A549 (cell line): ENCODE data around the gene DLG2. TPM values are rescaled to one million over a fixed set of nuclear protein-coding genes. Genes with fewer than 3 reads are reported as not detected.

Experiments
- ATAC-seq, 2 experiments: fragments of 200-7000 bp in 1 of 2; fragments of >200 bp in 1 of 2; cut with Nextera tagmentation in 1 of 2; cut with Tn5 transposase in 1 of 2; 3 replicates each; pipeline versions ENCODE4 v1.8.0 to v1.9.1; 2018 to 2020; ENCODE audit warnings: mild to moderate bottlenecking in 1 of 2, moderate library complexity in 1 of 2
- CTCF ChIA-PET: fragments of 300-600 bp; sonication (Branson Sonifier 250); formaldehyde crosslinking; extraction: SDS; loops from one replicate; lab custom pipeline; 2021; ENCODE audit warnings: antibody characterized with exemption, inconsistent platforms; lab: Yijun Ruan, JAX
- POLR2A ChIA-PET: fragments of 350-600 bp; formaldehyde crosslinking; extraction: SDS; loops from one replicate; lab custom pipeline; 2021; ENCODE audit warnings: antibody characterized with exemption, inconsistent platforms; lab: Yijun Ruan, JAX
- DNase-seq, 2 experiments: peaks; one replicate each; pipeline versions ENCODE4 v3.0.0 to v3.0.0-alpha.2; 2011 to 2016; ENCODE audit warnings: low read depth in 1 of 2, low spot score in 1 of 2
- FAIRE-seq: peaks from 2 replicates; lab custom pipeline; 2011; peaks lifted over from hg19 to GRCh38; lab: Jason Lieb, UNC
- H3K27ac ChIP-seq, 2 experiments: fragments of >200 bp; sonication (Bioruptor Twin); formaldehyde crosslinking; 3 replicates each; pipeline ENCODE4 v1.5.1; 2016 to 2017
- H3K4me1 ChIP-seq: fragments of >200 bp; sonication (Bioruptor Twin); formaldehyde crosslinking; 3 replicates; pipeline ENCODE4 v1.6.1; 2016
- H3K4me2 ChIP-seq: fragments of >200 bp; sonication (Bioruptor Twin); formaldehyde crosslinking; 3 replicates; pipeline ENCODE4 v1.6.1; 2016
- H3K4me3 ChIP-seq: fragments of >200 bp; sonication (Bioruptor Twin); formaldehyde crosslinking; 3 replicates; pipeline ENCODE4 v1.5.1; 2016
- H3K9me3 ChIP-seq: fragments of >200 bp; sonication (Bioruptor Twin); formaldehyde crosslinking; 3 replicates; pipeline ENCODE4 v1.6.1; 2016
- ATOH8 ChIP-seq: fragments of 250-450 bp; sonication (Bioruptor Pico); IDR thresholded peaks from 2 replicates; pipeline ENCODE4 v1.5.0; 2020; ENCODE audit warnings: low read depth, mild to moderate bottlenecking, moderate library complexity
- CBX2 ChIP-seq: fragments of 200-600 bp; sonication (generic); IDR thresholded peaks from 2 replicates; pipeline ENCODE4 v1.6.1; 2016; ENCODE audit warnings: low read depth, mild to moderate bottlenecking, borderline replicate concordance
- CTCF ChIP-seq: fragments of >200 bp; sonication (Bioruptor Twin); formaldehyde crosslinking; IDR thresholded peaks from 3 replicates; pipeline ENCODE4 v1.5.1; 2016
- EHF ChIP-seq: fragments of 250-450 bp; sonication (Bioruptor Pico); IDR thresholded peaks from 2 replicates; pipeline ENCODE4 v1.5.0; 2020; ENCODE audit warnings: mild to moderate bottlenecking
- ESRRA ChIP-seq: fragments of 150-350 bp; IDR thresholded peaks from 2 replicates; pipeline ENCODE4 v1.6.1; 2014; ENCODE audit warnings: mild to moderate bottlenecking, low read length, borderline replicate concordance
- FOSB ChIP-seq: fragments of 250-450 bp; sonication (Bioruptor Pico); IDR thresholded peaks from 2 replicates; pipeline ENCODE4 v1.5.0; 2020; ENCODE audit warnings: mild to moderate bottlenecking, moderate library complexity
- FOSL2 ChIP-seq, 2 experiments: fragments of 450-650 bp in 1 of 2; fragments of >200 bp in 1 of 2; sonication (Bioruptor Twin) in 1 of 2; formaldehyde crosslinking; IDR thresholded peaks; 2 replicates each; pipeline versions ENCODE4 v1.5.0 to v1.6.1; 2016 to 2020; ENCODE audit warnings: mild to moderate bottlenecking in 1 of 2, moderate library complexity in 1 of 2
- HEYL ChIP-seq: fragments of 250-450 bp; sonication (Bioruptor Pico); IDR thresholded peaks from 2 replicates; pipeline ENCODE4 v1.8.0; 2021; ENCODE audit warnings: mild to moderate bottlenecking, moderate library complexity
- HOXB13 ChIP-seq: fragments of 250-450 bp; sonication (Bioruptor Pico); IDR thresholded peaks from 2 replicates; pipeline ENCODE4 v1.5.0; 2020; ENCODE audit warnings: low read depth, mild to moderate bottlenecking, moderate library complexity
- JUN ChIP-seq, 2 experiments: fragments of >200 bp; sonication (Bioruptor Twin); formaldehyde crosslinking; IDR thresholded peaks; 2 replicates in 1 of 2; 3 replicates in 1 of 2; pipeline ENCODE4 v1.6.1; 2016 to 2017
- MAFK ChIP-seq: fragments of 450-650 bp; IDR thresholded peaks from 2 replicates; pipeline ENCODE4 v1.6.1; 2014; ENCODE audit not compliant: partially characterized antibody
- MAX ChIP-seq: IDR thresholded peaks from 2 replicates; pipeline ENCODE4 v1.6.1; 2012
- MAZ ChIP-seq: fragments of 150-350 bp; IDR thresholded peaks from 2 replicates; pipeline ENCODE4 v1.6.1; 2014; ENCODE audit warnings: antibody characterized with exemption, low read depth, low read length, borderline replicate concordance
- PHF8 ChIP-seq: fragments of 200-600 bp; sonication (generic); IDR thresholded peaks from 2 replicates; pipeline ENCODE4 v1.6.1; 2016; ENCODE audit warnings: low read depth, mild to moderate bottlenecking, antibody characterized with exemption, moderate library complexity, borderline replicate concordance
- REST ChIP-seq: fragments of 200-600 bp; sonication (generic); IDR thresholded peaks from 2 replicates; pipeline ENCODE4 v1.6.1; 2016; ENCODE audit warnings: antibody characterized with exemption, mild to moderate bottlenecking, moderate library complexity
- RFX5 ChIP-seq: fragments of 450-650 bp; IDR thresholded peaks from 2 replicates; pipeline ENCODE4 v1.7.1; 2014; ENCODE audit warnings: antibody characterized with exemption, mild to moderate bottlenecking, moderate library complexity
- USF2 ChIP-seq: fragments of 450-650 bp; IDR thresholded peaks from 2 replicates; pipeline ENCODE4 v1.6.1; 2014; ENCODE audit warnings: antibody characterized with exemption
- ZC3H11A ChIP-seq: fragments of 450-650 bp; IDR thresholded peaks from 2 replicates; pipeline ENCODE4 v1.6.1; 2014; ENCODE audit warnings: antibody characterized with exemption, mild to moderate bottlenecking
- ZNF302 ChIP-seq: fragments of 250-450 bp; sonication (Bioruptor Pico); IDR thresholded peaks from 2 replicates; pipeline ENCODE4 v1.9.0; 2021; ENCODE audit warnings: inconsistent platforms, mild to moderate bottlenecking, moderate library complexity
- ZSCAN20 ChIP-seq: fragments of 250-450 bp; sonication (Bioruptor Pico); IDR thresholded peaks from 2 replicates; pipeline ENCODE4 v1.8.0; 2022; ENCODE audit warnings: mild to moderate bottlenecking, moderate library complexity
- WGBS: methylation state at CpG from one replicate; pipeline ENCODE4 v1.1.6; 2017; ENCODE audit errors: missing lambda C conversion rate; 5-methylcytosine and 5-hydroxymethylcytosine counted together
- polyA plus RNA-seq, 4 experiments: library from polyadenylated mRNA; depleted of rRNA in 3 of 4; stranded (reverse); fragments of >200 nt; fragmentation: RNase III in 1 of 4; extraction: RNeasy Plus Mini Kit Qiagen cat#74134 plus additional on column Dnase treatment in 1 of 4; gene quantifications; 2 replicates in 3 of 4; 3 replicates in 1 of 4; pipeline ENCODE4 v1.2.3, GENCODE V29; 2011 to 2017

The DLG2 gene
- polyA plus RNA-seq, 2 of the 4 experiments (the other 2 are of a cell fraction), result 0.26 to 0.79 TPM

- TF ChIP-seq CTCF (no peak), USF2 (no peak), RFX5 (no peak), JUN (IDR thresholded peaks at IDR 0.05) (no peak), ZC3H11A (no peak), ZNF302 (CRISPR knock-in tag) (no peak), ZSCAN20 (no peak), HOXB13 (CRISPR knock-in tag) (no peak), FOSL2 (IDR thresholded peaks at IDR 0.05) (no peak), FOSL2 (CRISPR knock-in tag; IDR thresholded peaks at IDR 0.05) (no peak), HEYL (CRISPR knock-in tag) (no peak)
- DNase-seq, result no peak
- H3K4me3 ChIP-seq, result no peak overlapping the region
- ATAC-seq, result no peak
- no peak overlapping the region for H3K4me2 ChIP-seq
- no peaks in the 10 kb centered on the region; the same call in 2 of the 3 replicates for H3K4me1 ChIP-seq
- no peak overlapping the region for H3K27ac ChIP-seq
- POLR2A ChIA-PET, result no interaction called here
- no peak for FAIRE-seq
- 27% methylated on average over 2 of the region's 2 CpGs for WGBS
- CTCF ChIA-PET, result interaction anchor here (1.4 kb wide), 1 partner anchor 434 kb away, joined by 5 read pairs; no protein-coding TSS in a partner anchor
- no peaks in the 10 kb centered on the region for H3K9me3 ChIP-seq
Observed at GRCh38 chr11:83726316-83726715, 1900.8 kb downstream of the DLG2 start.

- WGBS, result 28% methylated on average over 4 of the region's 4 CpGs
- ChIA-PET CTCF (interaction anchor here (1.4 kb wide), 1 partner anchor 433 kb away, joined by 5 read pairs; no protein-coding TSS in a partner anchor), POLR2A (no interaction called here)
- no peak overlapping the region for H3K27ac ChIP-seq
- no peak for DNase-seq
- no peak for FAIRE-seq
- H3K4me1 ChIP-seq, result no peaks in the 10 kb centered on the region; the same call in 2 of the 3 replicates
- H3K4me3 ChIP-seq, result no peak overlapping the region
- TF ChIP-seq PHF8 (no peak), ESRRA (no peak), MAFK (no peak), ATOH8 (no peak), CBX2 (no peak), HOXB13 (CRISPR knock-in tag) (no peak), MAX (no peak), RFX5 (no peak), EHF (no peak), MAZ (no peak), FOSB (no peak), REST (no peak)
- no peak for ATAC-seq
- no peaks in the 10 kb centered on the region for H3K9me3 ChIP-seq
- H3K4me2 ChIP-seq, result no peak overlapping the region
Observed at GRCh38 chr11:83725728-83726127, 1901.4 kb downstream of the DLG2 start.
